ENCODE measurements around the gene AURKAIP1.

- TF ChIP-seq, protein P1, sequence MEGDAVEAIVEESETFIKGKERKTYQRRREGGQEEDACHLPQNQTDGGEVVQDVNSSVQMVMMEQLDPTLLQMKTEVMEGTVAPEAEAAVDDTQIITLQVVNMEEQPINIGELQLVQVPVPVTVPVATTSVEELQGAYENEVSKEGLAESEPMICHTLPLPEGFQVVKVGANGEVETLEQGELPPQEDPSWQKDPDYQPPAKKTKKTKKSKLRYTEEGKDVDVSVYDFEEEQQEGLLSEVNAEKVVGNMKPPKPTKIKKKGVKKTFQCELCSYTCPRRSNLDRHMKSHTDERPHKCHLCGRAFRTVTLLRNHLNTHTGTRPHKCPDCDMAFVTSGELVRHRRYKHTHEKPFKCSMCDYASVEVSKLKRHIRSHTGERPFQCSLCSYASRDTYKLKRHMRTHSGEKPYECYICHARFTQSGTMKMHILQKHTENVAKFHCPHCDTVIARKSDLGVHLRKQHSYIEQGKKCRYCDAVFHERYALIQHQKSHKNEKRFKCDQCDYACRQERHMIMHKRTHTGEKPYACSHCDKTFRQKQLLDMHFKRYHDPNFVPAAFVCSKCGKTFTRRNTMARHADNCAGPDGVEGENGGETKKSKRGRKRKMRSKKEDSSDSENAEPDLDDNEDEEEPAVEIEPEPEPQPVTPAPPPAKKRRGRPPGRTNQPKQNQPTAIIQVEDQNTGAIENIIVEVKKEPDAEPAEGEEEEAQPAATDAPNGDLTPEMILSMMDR (conservative IDR thresholded peaks at IDR 0.05; ENCODE audit: low read depth, low read length): no peak
- TF ChIP-seq EZH2 (IDR thresholded peaks at IDR 0.05; ENCODE audit: low read length, unreplicated experiment) (no peak), EZH2phosphoT487 (IDR thresholded peaks at IDR 0.05; ENCODE audit: borderline replicate concordance, low read length) (no peak)
Measured at GRCh38 chr1:1326075-1326605, 48.9 kb downstream of the AURKAIP1 start.
